GM19099 (cell line): ENCODE results near the gene SYT17.

Experiments used
- POLR2A ChIP-seq: IDR thresholded peaks from 3 replicates; pipeline ENCODE4 v1.6.1; 2011; ENCODE audit warnings: low read depth; ENCODE audit not compliant: insufficient read length; ENCODE audit errors: extremely low read depth

SYT17 gene

DNA sequence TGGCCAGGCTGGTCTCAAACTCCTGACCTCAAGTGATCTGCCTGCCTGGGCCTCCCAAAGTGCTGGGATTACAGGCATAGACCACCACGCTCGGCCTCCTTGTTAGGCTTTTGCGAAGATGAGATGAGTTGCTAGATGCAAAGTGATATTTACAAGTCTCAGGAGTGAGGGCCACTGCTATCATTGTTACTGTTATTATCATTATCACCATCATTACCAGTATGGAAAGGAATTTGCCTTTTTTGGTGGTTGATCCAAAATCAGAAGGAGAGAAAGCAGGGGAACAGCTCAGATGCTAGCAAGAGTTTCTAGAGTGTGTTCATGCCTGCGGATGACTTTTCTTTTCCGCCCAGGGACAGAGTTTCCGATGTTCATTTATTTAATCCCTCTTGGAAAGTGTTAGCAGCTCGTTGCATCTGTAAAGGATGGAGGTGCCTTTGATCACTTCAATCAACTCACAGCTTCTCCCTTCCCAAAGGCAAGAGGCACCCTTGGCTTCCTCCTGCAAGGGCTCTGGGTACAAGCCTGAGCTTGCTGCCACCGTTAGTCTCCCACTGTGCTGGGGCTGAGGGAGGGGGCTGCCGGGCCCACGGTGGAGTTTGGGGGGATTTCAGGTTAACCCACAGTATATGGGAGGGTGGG, 32.7 kb upstream of the SYT17 start:
- TF ChIP-seq POLR2A: no peak

DNA sequence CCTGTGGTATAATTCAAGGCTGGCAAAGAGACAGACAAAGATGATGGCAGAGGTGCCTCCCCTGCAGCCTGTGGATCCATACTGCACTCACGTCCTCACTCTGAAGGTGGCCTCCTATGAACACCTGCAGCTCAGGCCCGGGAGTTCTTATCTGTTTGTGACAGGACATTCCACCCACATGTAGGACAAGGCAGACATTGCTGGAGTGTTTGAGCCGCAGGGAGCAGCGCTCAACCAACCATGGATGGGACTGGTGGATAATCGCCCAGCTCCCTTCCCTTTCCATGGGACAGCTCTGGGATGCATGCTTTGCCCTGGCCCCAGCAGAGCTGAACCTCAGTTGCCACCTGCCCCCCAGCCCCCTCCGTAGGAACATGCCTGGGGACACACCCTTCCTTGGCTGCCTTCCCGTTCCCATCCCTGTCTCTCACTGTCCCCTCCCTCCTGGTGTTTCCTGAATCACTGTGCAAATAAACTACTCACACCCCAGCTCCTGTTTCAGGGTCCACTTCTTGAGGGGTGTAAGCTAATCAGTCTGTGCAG, 32.1 kb upstream of the SYT17 start:
- no peak for TF ChIP-seq POLR2A

DNA sequence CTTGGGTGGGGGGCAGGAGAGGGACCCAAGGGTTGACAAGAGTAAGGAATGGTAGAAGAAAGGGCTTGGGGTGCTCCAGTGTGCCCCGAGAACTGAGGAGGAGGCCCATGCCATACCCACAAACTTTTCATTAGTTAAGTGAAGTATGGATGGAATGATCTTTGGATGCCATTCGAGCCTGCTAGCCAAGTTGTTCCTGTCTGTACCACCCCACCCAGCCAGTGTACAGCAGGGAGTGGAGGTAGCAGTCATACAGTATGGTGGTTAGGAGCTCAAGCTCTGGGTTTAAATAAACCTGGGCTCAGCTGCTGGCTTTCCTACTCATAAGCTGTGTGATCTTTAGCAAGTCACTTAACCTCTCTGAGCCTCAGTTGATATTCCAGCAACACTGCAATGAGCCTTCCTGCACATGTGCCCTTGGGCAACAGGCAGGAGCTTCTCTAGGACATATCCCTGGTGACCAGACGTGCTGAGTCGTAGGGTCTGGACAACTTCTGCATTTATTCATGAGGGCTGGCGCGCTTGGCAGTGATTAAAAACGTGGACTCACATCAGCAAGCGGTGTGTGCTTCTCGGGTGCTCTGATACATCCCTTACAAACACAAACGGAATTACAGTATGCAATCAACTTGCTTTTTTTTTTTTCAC, 31.4 kb upstream of the SYT17 start:
- no peak for TF ChIP-seq POLR2A

DNA sequence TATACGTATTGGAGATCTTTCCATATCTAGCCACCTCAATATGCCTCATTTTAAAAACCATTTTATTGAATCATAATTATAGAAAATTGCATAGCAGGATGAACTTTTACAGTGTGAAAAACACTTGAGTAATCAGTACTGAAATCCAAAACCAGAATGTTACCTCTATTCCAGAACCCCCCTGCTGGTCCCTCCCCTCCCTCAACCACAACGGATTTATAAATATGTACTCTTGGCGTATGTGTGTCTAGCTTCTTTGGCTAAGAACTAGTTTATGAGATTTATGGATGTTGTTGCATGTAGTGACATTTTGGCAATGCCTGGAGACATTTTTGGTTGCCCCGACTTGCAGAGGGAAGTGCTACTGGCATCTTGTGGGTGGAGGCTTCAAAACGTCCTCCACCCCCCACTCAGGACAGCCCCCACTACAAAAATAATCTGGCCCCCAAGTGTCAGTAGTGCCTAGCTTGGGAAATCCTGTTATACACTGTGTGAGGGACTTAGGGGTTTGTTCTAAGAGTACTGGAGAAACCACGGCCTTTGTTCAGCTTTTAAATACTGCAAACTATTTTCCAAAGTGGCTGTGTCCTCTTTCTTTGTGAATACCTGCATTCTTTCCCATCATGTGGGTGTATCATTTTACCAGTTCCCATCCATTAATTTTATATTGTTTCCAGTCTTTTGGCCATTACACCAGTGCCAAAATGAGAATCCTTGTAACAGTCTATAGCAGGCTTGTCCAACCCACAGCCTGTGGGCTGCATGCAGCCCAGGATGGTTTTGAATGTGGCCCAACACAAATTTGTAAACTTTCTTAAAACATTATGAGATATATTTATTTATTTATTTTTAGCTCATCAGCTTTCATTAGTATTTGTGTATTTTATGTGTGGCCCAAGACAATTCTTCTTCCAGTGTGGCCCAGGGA, 30.6 kb upstream of the SYT17 start:
- TF ChIP-seq POLR2A: no peak

DNA sequence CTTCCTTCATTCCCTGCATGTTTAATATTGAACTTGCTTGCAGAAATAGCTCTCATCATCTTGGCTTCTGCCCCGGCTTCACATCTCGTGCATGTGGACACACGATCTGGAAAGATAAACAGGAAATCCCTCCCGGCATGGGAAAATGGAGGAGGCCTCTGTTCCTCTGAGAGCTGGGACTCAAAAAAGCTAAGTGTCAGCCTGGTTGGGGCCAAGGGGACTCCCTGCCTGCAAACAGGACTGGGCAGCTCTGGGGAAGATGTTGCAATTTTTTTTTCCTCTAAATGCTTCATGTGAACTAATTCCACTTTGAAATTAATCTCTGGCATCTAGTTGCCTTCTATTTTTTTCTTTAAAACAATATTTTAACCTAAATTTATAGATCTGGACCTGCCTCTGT, 29.4 kb upstream of the SYT17 start:
- no peak for TF ChIP-seq POLR2A

DNA sequence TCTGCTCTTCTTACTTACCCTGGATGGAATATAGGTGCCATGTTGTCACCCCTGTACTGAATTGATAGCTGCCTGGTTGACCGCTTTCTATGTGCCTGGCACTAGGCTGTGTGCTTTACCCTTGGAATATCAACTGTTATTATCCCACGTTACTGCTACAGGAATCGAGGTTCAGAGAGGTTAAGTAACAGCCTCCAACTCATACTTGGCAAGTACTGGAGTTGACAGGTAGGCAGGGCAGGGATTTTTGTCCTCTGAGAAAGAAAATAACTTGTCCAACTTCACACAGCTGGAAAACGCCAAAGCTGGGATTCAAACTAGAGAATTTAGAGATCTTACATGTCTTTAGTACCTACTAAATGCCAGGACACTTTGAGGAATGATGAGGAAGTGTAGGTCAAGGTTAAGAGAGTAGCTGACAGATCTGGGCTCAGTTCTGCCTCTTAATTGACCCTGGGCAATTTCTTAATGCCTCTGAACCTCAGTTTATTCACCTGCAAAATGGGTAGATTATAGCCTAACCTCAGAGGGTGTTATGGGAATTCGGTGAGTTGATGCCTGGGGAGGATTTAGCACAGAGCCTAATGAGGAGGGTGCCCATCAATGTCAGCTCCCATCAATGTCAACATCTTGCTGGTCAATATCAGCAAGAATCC, 28.5 kb upstream of the SYT17 start:
- no peak for TF ChIP-seq POLR2A

DNA sequence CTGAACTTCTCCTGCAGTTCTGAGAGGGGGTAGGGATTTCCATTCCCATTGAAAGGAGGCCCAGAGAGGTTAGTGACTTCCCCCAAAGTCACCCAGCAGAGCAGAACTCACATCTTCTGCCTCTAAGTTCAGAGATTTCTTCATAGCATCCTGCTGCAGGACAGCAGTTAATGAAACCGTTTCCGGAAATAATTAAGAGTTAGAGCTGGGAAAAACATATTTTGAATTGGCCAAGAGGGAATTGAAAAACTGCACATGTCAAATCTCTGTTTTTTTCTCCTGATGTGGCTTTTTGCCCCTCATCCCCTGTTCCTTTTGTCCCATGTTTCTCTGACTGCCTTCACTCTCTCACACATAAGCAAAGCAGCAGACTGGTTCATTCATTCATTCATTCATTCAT, 27.6 kb upstream of the SYT17 start:
- no peak for TF ChIP-seq POLR2A

DNA sequence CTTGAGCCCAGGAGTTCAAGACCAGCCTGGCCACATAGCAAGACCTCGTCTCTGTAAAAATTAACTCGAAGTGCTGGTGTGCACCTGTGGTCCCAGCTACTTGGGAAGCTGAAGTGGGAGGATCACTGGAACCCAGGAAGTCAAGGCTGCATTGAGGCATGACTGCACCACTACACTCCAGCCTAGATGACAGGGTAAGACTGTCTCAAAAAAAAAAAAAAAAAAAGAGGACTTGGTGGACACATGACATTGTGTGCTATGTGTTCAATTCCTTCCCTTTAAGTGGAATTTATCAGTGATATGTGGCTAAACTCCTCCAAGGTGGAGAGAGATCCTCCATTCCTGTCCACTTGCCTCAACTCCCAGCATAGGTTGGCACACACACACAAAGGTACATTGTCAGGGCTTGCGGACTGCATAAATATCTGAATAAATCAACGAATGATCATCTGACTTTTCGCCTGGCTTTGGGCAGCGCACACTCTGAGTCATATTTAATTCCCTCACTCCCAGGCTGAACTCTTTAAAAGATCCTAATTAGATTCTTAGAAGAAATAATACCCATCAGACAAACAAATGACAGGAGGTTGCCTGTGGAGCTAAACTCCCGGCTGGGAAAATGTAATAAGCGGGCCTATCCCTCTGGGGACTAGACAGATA, 25.0 kb upstream of the SYT17 start:
- no peak for TF ChIP-seq POLR2A

DNA sequence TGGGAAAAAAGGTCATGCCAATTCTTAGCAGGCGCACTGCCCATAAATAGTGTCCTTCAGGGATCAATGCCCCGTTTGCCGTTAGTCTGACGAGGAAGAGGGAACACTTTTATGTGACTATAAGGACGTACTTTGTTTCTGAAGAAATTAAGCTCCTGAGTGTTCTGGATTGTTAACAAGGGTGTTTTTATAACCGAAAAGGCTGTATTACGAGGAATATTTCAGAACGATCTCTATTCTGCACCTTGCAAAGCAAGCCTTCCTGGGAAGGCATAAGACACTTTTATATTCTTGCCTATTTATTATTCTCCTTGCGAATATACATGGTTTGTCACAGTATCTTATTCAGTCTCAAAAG, 24.5 kb upstream of the SYT17 start:
- no peak for TF ChIP-seq POLR2A

DNA sequence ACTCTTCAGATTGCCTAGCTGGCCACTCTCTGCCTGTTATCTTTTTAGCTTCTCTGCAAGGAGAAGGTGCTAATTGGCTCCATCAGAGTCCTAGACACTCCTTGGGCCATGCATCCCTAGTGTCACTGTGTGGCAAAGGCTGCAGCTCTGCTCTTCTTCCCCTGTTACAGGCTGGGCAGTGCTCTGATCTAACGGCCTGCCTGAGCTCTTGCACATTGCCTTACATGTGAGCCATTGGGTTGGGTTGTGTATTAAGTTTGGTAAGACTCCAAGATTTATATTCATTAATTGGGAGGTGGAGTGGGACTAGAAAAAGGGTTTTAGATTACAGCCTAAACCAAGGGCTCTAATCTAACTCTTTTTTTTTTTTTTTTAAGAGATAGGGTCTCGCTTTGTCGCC, 23.0 kb upstream of the SYT17 start:
- TF ChIP-seq POLR2A: no peak

DNA sequence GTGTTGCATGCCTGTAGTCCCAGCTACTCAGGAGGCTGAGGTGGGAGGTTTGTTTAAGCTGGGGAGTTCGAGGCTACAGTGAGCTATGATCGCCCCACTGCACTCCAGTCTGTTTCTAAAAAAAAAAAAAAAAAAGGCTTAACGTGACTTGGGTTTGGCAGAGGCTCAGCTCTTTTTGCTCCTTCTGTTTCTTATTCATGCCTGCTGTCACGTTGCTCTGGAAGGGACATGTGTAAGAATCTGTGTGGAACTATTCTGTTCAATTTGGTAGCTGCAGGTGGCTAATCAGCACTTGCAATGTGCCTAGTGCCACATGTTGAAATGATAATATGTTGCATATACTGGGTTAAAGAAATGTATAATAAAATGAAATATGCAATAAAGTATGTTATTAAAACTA, 20.9 kb upstream of the SYT17 start:
- no peak for TF ChIP-seq POLR2A

DNA sequence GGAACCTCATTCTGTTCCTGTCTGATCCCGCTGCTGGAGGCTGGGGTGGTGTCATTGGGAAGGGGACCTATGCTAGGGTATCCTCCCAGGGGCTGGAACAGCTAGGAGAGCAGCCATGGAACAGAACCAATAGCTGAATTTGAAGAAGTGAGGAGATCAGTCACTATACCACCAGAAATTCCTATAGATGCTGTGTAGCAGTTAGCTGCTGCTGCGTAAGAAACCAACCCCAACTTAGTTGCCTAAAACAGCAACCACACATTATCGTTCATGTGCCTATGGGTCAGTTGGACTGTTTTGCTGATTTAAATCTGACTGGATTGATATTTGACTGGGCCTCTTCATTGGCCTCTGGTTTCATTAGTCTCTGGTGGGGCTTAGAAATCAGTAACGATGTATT, 20.4 kb upstream of the SYT17 start:
- TF ChIP-seq POLR2A: no peak

DNA sequence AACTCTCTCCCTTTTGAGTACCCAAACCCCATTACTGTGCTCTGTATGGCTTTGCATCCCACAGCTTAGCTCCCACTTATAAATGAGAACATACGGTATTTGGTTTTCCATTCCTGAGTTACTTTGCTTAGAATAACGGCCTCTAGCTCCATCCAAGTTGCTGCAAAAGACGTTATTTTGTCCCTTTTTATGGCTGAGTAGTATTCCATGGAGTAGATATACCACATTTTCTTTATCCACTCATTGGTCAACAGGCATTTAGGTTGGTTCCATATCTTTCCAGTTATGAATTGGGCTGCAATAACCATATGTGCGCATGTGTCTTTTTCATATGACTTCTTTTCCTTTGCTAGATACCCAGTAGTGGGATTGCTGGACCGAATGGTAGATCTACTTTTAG, 19.9 kb upstream of the SYT17 start:
- TF ChIP-seq POLR2A: no peak

DNA sequence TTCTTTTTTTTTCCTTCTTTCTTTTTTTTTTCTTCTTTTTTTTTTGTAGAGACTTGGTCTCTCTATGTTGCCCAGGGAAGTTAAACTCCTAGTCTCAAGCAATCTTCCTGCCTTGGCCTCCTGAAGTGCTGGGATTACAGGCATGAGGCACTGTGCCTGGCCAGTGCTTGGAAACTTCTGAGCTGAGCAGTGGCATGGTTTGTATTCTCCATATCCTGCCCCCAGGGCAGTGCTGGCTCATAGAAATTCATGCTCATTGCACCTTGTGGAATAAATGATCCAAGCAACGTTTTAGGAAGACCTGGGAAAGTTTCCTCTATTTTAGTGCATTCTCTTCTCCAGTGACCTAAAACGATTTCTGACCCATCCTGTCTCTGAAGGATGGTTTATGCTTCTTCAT, 16.7 kb upstream of the SYT17 start:
- no peak for TF ChIP-seq POLR2A

DNA sequence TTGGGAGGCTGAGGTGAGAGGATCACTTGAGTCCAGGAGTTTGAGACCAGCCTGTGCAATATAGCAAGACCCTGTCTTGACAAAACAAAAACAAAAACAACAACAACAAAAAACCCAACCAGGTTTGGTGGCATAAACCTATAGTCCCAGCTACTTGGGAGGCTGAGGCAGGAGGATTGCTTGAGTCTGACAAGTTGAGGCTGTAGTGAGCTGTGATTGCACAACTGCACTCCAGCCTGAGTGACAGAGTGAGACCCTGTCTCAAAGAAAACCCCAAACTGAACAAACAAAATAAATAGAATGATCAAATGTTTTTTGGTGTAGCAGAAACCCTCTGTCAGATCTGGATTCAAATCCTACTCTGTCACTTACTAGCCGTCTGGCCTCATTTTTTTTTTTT, 16.0 kb upstream of the SYT17 start:
- no peak for TF ChIP-seq POLR2A
